Lower leg skin (tissue), 4 donors: ENCODE results near the gene SPAST. TPM values are rescaled to one million over a fixed set of nuclear protein-coding genes. Genes with fewer than 3 reads are reported as not detected.
"Not testable (repeated sequence)": the region's sequence is repeated elsewhere in the genome, so short reads cannot be mapped to it uniquely, and the experiment has no call there.

Experiments
- DNase-seq, 2 donors: peaks; one replicate each; pipeline ENCODE4 v3.0.0-alpha.2; 2019; ENCODE audit warnings: low spot score in 2 of 2
- H3K4me3 ChIP-seq: fragments of 200-600 bp; sonication (generic); 2 replicates; pipeline ENCODE4 v1.5.1; 2017; ENCODE audit warnings: mild to moderate bottlenecking, low read depth; ENCODE audit not compliant: poor library complexity, severe bottlenecking
- CTCF ChIP-seq, 3 donors: fragments of 450-650 bp; IDR thresholded peaks; one replicate each; pipeline ENCODE4 v1.5.1; 2016; ENCODE audit warnings: antibody characterized with exemption in 3 of 3, mild to moderate bottlenecking in 3 of 3, moderate library complexity in 2 of 3
- POLR2A ChIP-seq, 2 donors: fragments of 450-650 bp; IDR thresholded peaks; one replicate each; pipeline ENCODE4 v1.6.1; 2016 to 2017; ENCODE audit warnings: antibody characterized with exemption in 2 of 2, mild to moderate bottlenecking in 1 of 2, moderate library complexity in 1 of 2
- WGBS, 2 donors: methylation state at CpG; one replicate each; pipeline ENCODE4 v1.1.5; 2018; 5-methylcytosine and 5-hydroxymethylcytosine counted together
- intact Hi-C: fragments of 100-400 bp; cut with DNase I; formaldehyde crosslinking; loops from one replicate; pipeline ENCODE4 v1.15.0; 2023; ENCODE audit warnings: low total_unique reads
- total RNA-seq, 4 donors: library from RNA; depleted of rRNA; stranded (reverse); fragments of >200 nt; gene quantifications; one replicate each; pipeline ENCODE4 v1.1.0, GENCODE V29; 2016

Gene SPAST
- total RNA-seq: 10 to 100 TPM; 19.0 to 26.6 (median 23.1) TPM

GRCh38 chr2:32063310-32064020 is at the start of gene SPAST:
TSS of gene SPAST (plus strand) at chr2:32063556. CDS start at chr2:32063832, 276 bp downstream.
- intact Hi-C loops: no loop called here
- 1% methylated on average over 55 to 77 of the region's 79 CpGs for WGBS, 2 donors
- TF ChIP-seq CTCF (IDR thresholded peaks at IDR 0.05) (peak in 1 of 3 donors; percentile 71), POLR2A (IDR thresholded peaks at IDR 0.05) (no peak)
- peak; percentile 95 to 99 for DNase-seq
- peak within 1 kb of the TSS; percentile 88 for H3K4me3 ChIP-seq

- WGBS, 2 donors: 64 to 75% methylated on average over 9 of the region's 9 CpGs
- DNase-seq, H3K4me3 ChIP-seq, intact Hi-C loops: not testable (repeated sequence)
These were observed 44.4 kb upstream of the SPAST start for GRCh38 chr2:32018789-32019482.

GRCh38 chr2:32034198-32034887 is 29.0 kb upstream of the SPAST start:
- H3K4me3 ChIP-seq, intact Hi-C loops: not testable (repeated sequence)
- peak in 1 of 2 donors; percentile 34 for DNase-seq
- WGBS, 2 donors: 88 to 92% methylated on average over 8 of the region's 8 CpGs

- intact Hi-C loops: no loop called here
- peak within 1 kb of the TSS; percentile 94 for H3K4me3 ChIP-seq
- TF ChIP-seq POLR2A (IDR thresholded peaks at IDR 0.05) (peak in 1 of 2 donors; percentile 17), CTCF (IDR thresholded peaks at IDR 0.05) (no peak)
- WGBS, 2 donors: 0 to 1% methylated on average over 28 to 43 of the region's 43 CpGs
- DNase-seq: peak; percentile 87 to 97
These were observed 23.7 kb upstream of the SPAST start, which contains the start of gene DPY30 for GRCh38 chr2:32039447-32040219. TSS of gene DPY30 (minus strand) at chr2:32039805. CDS start at chr2:32039456, 349 bp downstream.

- H3K4me3 ChIP-seq: no peak overlapping the region
- TF ChIP-seq CTCF (IDR thresholded peaks at IDR 0.05): no peak
- TF ChIP-seq POLR2A (IDR thresholded peaks at IDR 0.05): no peak
- 81 to 82% methylated on average over 7 of the region's 7 CpGs for WGBS, 2 donors
- no peak for DNase-seq
- intact Hi-C loops: no loop called here
These were observed 19.8 kb upstream of the SPAST start for GRCh38 chr2:32043561-32043960.

- no peak for TF ChIP-seq CTCF (IDR thresholded peaks at IDR 0.05)
- TF ChIP-seq POLR2A (IDR thresholded peaks at IDR 0.05): no peak
- WGBS, 2 donors: 94% methylated on average over 11 of the region's 11 CpGs
- intact Hi-C loops: no loop called here
- DNase-seq: no peak
- H3K4me3 ChIP-seq: no peak overlapping the region
These were observed 11.4 kb upstream of the SPAST start for GRCh38 chr2:32051836-32052439.

- 61 to 71% methylated on average over 3 of the region's 3 CpGs for WGBS, 2 donors
- H3K4me3 ChIP-seq, DNase-seq, intact Hi-C loops: not testable (repeated sequence)
These were observed 8.8 kb upstream of the SPAST start for GRCh38 chr2:32054583-32054982.
